ENCODE data around the gene ABLIM2.
A peak's percentile ranks its signal among the peaks of the same experiment; 100 is the strongest.

ABLIM2 gene

GRCh38 chr4:8136529-8136928, 22.1 kb downstream of the ABLIM2 start:
- TF ChIP-seq, protein P1, sequence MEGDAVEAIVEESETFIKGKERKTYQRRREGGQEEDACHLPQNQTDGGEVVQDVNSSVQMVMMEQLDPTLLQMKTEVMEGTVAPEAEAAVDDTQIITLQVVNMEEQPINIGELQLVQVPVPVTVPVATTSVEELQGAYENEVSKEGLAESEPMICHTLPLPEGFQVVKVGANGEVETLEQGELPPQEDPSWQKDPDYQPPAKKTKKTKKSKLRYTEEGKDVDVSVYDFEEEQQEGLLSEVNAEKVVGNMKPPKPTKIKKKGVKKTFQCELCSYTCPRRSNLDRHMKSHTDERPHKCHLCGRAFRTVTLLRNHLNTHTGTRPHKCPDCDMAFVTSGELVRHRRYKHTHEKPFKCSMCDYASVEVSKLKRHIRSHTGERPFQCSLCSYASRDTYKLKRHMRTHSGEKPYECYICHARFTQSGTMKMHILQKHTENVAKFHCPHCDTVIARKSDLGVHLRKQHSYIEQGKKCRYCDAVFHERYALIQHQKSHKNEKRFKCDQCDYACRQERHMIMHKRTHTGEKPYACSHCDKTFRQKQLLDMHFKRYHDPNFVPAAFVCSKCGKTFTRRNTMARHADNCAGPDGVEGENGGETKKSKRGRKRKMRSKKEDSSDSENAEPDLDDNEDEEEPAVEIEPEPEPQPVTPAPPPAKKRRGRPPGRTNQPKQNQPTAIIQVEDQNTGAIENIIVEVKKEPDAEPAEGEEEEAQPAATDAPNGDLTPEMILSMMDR (conservative IDR thresholded peaks at IDR 0.05; ENCODE audit: control insufficient read depth, insufficient read depth, low read depth, low read length): no peak
- no peak overlapping the region for H3K4me3 ChIP-seq (ENCODE audit: control insufficient read depth, low read depth, low read length)
- no peak for DNase-seq (ENCODE audit: low read depth)

GRCh38 chr4:8135666-8136065, 22.9 kb downstream of the ABLIM2 start:
- no peak overlapping the region for H3K4me3 ChIP-seq (ENCODE audit: control insufficient read depth, low read depth, low read length)
- TF ChIP-seq, protein P1 (conservative IDR thresholded peaks at IDR 0.05; ENCODE audit: control insufficient read depth, insufficient read depth, low read depth, low read length): no peak
- no peak for DNase-seq (ENCODE audit: low read depth)

DNA sequence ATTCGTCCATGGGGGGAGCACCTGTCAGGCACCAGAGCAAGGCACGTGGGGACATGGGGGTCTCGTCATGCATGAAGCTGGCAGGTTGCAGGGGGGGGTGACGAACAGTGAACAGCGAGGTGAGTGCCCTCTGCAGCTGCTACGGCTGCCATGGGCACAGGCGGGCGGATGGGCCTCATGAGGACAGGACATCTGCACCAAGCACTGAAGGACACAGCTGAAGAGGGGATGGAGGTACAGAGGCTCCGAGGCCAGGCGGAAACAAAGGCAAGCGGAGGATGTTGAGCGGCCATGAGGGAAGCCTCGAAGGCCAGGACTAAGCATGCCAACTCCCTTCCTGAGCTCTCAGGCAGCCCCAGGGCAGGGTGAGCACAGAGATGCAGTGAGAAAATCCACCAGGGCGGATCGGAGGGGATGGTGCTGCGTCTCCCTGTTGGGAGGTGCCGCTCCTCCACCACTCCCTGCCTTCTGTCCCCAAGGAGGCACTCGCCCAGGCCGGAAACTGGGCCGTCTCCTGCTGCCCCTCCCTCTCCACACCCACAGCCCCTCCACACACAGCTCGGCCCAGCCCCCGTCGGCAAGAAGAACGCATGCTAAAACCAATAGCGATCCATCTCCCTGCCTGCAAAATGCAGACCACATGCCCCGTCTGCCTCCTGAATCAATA, 24.6 kb downstream of the ABLIM2 start:
- TF ChIP-seq, protein P1 (conservative IDR thresholded peaks at IDR 0.05; ENCODE audit: control insufficient read depth, insufficient read depth, low read depth, low read length): no peak
- DNase-seq (ENCODE audit: low read depth): no peak
- H3K4me3 ChIP-seq (ENCODE audit: control insufficient read depth, low read depth, low read length): no peak overlapping the region

GRCh38 chr4:8132947-8133705, 25.5 kb downstream of the ABLIM2 start:
- H3K4me3 ChIP-seq (ENCODE audit: control insufficient read depth, low read depth, low read length): no peak overlapping the region
- TF ChIP-seq, protein P1 (conservative IDR thresholded peaks at IDR 0.05; ENCODE audit: control insufficient read depth, insufficient read depth, low read depth, low read length): no peak
- peak; percentile 27 for DNase-seq (ENCODE audit: low read depth)

DNA sequence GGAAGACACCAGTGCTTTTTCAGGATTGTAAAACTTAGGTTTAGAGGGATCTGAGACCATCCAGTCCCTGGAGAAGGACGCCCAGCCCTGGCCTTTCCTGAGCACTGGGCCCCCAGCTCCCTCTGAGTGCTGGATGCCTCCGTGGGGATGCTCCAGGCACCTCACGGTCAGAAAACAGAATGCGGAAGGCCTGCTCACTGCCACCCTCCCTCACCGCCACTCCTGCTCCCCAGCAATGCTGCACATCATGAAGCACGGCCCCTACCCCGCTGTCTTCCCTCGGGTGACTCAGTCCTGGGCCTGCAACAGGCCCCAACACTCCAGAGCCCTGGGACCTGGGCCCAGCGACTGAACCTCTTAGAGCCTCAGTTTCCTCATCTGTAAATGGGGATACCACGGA, 26.2 kb downstream of the ABLIM2 start:
- TF ChIP-seq, protein P1 (conservative IDR thresholded peaks at IDR 0.05; ENCODE audit: control insufficient read depth, insufficient read depth, low read depth, low read length): no peak
- no peak for DNase-seq (ENCODE audit: low read depth)
- no peak overlapping the region for H3K4me3 ChIP-seq (ENCODE audit: control insufficient read depth, low read depth, low read length)

- TF ChIP-seq, protein P1 (conservative IDR thresholded peaks at IDR 0.05; ENCODE audit: control insufficient read depth, insufficient read depth, low read depth, low read length): no peak
- no peak overlapping the region for H3K4me3 ChIP-seq (ENCODE audit: control insufficient read depth, low read depth, low read length)
- DNase-seq (ENCODE audit: low read depth): no peak
Measured at GRCh38 chr4:8131826-8132225, 26.8 kb downstream of the ABLIM2 start.

Data from fibroblast of mammary gland (primary cell).